Neural cell (in vitro differentiated cells): ENCODE measurements around the gene RERGL.

Source experiments
- CTCF ChIP-seq: fragments of 450-650 bp; IDR thresholded peaks from 2 replicates; pipeline ENCODE4 v1.5.1; 2014; ENCODE audit warnings: antibody characterized with exemption, mild to moderate bottlenecking, moderate library complexity; ENCODE audit not compliant: poor library complexity, severe bottlenecking
- EP300 ChIP-seq: fragments of 450-650 bp; conservative IDR thresholded peaks from 2 replicates; pipeline ENCODE4 v1.6.1; 2014; ENCODE audit warnings: antibody characterized with exemption, mild to moderate bottlenecking, moderate library complexity; ENCODE audit not compliant: poor library complexity, severe bottlenecking
- EZH2 ChIP-seq: fragments of 200-600, 300-800 bp; shearing (Covaris generic), sonication (generic); IDR thresholded peaks from 2 replicates; pipeline ENCODE4 v1.6.1; 2014; ENCODE audit warnings: antibody characterized with exemption, low read length, borderline replicate concordance, mild to moderate bottlenecking; ENCODE audit not compliant: insufficient read depth, poor library complexity, severe bottlenecking
- MXI1 ChIP-seq: fragments of 450-650 bp; conservative IDR thresholded peaks from 2 replicates; pipeline ENCODE4 v1.6.1; 2014; ENCODE audit warnings: antibody characterized with exemption, mild to moderate bottlenecking; ENCODE audit not compliant: poor library complexity, severe bottlenecking
- POLR2AphosphoS5 ChIP-seq: IDR thresholded peaks from 2 replicates; pipeline ENCODE4 v1.6.1; 2012
- RAD21 ChIP-seq: fragments of 450-650 bp; conservative IDR thresholded peaks from 2 replicates; pipeline ENCODE4 v1.6.1; 2014; ENCODE audit warnings: antibody characterized with exemption, mild to moderate bottlenecking, moderate library complexity
- SMC3 ChIP-seq: fragments of 450-650 bp; conservative IDR thresholded peaks from 2 replicates; pipeline ENCODE4 v1.6.1; 2014; ENCODE audit warnings: antibody characterized with exemption, mild to moderate bottlenecking, moderate library complexity; ENCODE audit not compliant: poor library complexity
- TAF1 ChIP-seq: IDR thresholded peaks from 2 replicates; pipeline ENCODE4 v1.6.1; 2012; ENCODE audit warnings: low read depth
- TF ChIP-seq, protein P1 (sequence below): IDR thresholded peaks from 2 replicates; pipeline ENCODE4 v1.6.1; 2012; ENCODE audit warnings: borderline replicate concordance

DNA sequence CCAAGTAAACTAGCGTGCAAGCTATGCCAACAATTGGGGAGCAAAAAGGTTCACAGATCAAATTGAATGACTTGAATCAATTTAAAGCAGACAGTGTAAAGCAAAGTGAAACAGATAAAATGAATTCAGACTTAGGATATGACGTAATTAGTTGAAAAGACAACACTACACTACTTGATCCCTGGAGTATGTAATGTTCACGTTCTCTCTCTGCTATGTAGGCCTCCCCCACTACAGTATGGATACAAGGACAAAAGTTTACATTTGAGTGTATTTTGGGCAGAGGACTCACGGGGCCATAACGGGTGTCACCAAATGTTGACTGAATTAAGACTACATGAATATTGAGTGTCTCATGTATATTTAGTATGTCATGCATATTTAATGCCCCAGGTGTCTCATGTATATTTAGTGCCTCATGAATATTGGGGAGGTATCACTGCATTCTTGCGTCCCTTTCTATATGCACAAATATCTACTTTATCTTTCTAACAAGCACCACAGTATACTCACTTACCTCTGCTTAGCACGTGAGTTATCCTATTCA is 44.5 kb downstream of the RERGL start:
- TF ChIP-seq TAF1 (no peak), CTCF (no peak), MXI1 (no peak), EZH2 (no peak), POLR2AphosphoS5 (no peak), SMC3 (no peak), EP300 (no peak), RAD21 (no peak)
- TF ChIP-seq, protein P1, sequence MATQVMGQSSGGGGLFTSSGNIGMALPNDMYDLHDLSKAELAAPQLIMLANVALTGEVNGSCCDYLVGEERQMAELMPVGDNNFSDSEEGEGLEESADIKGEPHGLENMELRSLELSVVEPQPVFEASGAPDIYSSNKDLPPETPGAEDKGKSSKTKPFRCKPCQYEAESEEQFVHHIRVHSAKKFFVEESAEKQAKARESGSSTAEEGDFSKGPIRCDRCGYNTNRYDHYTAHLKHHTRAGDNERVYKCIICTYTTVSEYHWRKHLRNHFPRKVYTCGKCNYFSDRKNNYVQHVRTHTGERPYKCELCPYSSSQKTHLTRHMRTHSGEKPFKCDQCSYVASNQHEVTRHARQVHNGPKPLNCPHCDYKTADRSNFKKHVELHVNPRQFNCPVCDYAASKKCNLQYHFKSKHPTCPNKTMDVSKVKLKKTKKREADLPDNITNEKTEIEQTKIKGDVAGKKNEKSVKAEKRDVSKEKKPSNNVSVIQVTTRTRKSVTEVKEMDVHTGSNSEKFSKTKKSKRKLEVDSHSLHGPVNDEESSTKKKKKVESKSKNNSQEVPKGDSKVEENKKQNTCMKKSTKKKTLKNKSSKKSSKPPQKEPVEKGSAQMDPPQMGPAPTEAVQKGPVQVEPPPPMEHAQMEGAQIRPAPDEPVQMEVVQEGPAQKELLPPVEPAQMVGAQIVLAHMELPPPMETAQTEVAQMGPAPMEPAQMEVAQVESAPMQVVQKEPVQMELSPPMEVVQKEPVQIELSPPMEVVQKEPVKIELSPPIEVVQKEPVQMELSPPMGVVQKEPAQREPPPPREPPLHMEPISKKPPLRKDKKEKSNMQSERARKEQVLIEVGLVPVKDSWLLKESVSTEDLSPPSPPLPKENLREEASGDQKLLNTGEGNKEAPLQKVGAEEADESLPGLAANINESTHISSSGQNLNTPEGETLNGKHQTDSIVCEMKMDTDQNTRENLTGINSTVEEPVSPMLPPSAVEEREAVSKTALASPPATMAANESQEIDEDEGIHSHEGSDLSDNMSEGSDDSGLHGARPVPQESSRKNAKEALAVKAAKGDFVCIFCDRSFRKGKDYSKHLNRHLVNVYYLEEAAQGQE: no peak
